Retinal pigment epithelial cell (primary cell): ENCODE measurements around the gene TRIM44.

Source experiments
- DNase-seq: peaks from one replicate; pipeline ENCODE4 v3.0.0-alpha.2; 2010; ENCODE audit warnings: low read depth
- H3K4me3 ChIP-seq: 2 replicates; pipeline ENCODE4 v1.5.1; 2011; ENCODE audit warnings: mild to moderate bottlenecking, low read length, control low read depth, moderate library complexity
- TF ChIP-seq, protein P1 (sequence below): conservative IDR thresholded peaks from 2 replicates; pipeline ENCODE4 v1.5.1; 2011; ENCODE audit warnings: low read depth, low read length, control low read depth, inconsistent platforms

Gene TRIM44

DNA sequence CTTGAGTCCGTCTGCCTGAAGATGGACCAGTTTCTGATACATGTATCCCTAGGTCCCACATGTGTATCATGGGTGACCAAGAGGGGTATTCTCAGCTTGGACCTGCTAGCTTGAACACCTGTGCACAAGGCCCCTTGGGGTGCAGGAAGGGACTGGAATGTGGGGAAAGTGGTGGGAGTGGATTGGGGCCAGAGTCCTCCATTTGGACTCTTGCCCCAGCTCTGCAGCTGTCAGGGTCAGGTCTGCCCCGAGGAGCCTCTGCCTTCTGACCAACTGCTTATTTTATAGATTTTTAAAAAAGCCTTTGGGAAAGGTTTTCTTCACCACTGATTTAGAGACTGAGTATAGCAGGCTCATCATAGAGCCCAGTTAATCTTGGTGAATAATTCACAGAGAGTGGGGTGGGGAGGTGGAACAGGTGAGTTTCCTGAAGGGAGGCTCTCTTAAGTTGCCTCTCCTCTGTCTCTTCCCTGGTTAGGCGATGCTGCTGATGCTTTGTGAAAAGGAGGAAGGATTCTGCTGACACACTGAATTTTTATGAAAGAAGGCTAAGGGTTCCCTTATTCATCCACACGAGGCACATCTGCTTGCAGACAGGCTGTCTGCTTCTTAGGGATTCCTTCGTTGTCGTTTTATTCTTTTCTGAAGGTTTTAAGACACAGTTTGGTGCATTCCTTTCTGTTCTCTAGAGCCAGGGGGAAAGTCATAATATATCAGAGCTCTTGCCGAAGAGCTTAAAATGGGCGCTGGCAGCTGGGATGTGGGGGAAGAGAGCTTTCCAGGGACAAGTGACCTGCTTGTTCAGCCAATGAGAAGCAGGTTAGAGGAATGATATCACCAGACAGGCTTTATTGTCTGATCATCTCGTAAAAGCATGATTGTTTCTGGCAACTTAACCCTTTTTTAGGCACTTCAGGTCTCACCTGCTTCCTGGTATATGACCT, 19.9 kb downstream of the TRIM44 start:
- H3K4me3 ChIP-seq: no peak overlapping the region
- TF ChIP-seq, protein P1, sequence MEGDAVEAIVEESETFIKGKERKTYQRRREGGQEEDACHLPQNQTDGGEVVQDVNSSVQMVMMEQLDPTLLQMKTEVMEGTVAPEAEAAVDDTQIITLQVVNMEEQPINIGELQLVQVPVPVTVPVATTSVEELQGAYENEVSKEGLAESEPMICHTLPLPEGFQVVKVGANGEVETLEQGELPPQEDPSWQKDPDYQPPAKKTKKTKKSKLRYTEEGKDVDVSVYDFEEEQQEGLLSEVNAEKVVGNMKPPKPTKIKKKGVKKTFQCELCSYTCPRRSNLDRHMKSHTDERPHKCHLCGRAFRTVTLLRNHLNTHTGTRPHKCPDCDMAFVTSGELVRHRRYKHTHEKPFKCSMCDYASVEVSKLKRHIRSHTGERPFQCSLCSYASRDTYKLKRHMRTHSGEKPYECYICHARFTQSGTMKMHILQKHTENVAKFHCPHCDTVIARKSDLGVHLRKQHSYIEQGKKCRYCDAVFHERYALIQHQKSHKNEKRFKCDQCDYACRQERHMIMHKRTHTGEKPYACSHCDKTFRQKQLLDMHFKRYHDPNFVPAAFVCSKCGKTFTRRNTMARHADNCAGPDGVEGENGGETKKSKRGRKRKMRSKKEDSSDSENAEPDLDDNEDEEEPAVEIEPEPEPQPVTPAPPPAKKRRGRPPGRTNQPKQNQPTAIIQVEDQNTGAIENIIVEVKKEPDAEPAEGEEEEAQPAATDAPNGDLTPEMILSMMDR: no peak
- DNase-seq: no peak

DNA sequence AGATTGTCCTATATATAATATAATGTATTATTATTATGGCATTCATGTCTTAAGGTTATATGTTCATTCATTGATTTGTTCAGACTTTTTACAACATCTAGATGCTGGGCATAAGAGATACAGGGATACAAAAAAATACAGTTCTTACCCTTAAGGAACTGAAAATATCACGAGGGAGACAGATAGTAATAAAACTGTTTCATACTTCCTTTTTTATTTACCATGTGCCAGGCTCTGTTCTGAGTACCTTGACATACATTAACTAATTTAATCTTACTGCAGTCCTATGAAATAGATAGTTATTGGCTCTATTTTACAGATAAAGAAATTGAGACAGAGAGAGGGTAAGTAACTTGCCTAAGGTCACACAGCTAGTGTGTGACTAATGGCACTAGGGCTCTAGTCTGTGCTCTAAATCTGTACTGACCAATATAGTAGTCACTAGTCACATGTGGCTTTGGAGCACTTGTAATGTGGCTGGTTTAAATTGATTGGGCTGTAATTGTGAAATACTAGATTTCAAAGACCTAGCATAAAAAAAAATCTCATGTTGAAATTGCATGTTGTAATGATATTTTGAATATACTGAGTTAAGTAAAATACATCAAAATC, 21.3 kb downstream of the TRIM44 start:
- TF ChIP-seq, protein P1: no peak
- H3K4me3 ChIP-seq: no peak overlapping the region
- no peak for DNase-seq

DNA sequence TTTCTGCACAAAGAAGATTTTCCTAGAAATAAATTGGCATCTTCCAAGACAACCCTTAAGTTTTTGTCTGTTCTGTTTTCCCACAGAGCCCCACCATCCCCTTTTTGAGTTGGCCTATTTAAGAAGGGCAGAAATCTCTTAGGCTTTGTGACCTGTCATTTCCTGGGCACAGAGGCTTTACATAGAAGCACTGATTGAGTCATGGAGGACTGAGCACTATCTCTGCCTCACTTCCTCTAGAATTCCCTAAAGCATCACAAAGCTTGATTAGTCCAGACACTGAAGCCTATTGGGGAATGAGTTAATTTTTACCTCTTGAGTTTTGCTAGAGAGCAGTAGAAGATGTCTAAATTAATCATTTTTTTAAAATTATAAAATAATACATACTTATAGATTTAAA, 25.4 kb downstream of the TRIM44 start:
- no peak overlapping the region for H3K4me3 ChIP-seq
- DNase-seq: no peak
- TF ChIP-seq, protein P1: no peak

DNA sequence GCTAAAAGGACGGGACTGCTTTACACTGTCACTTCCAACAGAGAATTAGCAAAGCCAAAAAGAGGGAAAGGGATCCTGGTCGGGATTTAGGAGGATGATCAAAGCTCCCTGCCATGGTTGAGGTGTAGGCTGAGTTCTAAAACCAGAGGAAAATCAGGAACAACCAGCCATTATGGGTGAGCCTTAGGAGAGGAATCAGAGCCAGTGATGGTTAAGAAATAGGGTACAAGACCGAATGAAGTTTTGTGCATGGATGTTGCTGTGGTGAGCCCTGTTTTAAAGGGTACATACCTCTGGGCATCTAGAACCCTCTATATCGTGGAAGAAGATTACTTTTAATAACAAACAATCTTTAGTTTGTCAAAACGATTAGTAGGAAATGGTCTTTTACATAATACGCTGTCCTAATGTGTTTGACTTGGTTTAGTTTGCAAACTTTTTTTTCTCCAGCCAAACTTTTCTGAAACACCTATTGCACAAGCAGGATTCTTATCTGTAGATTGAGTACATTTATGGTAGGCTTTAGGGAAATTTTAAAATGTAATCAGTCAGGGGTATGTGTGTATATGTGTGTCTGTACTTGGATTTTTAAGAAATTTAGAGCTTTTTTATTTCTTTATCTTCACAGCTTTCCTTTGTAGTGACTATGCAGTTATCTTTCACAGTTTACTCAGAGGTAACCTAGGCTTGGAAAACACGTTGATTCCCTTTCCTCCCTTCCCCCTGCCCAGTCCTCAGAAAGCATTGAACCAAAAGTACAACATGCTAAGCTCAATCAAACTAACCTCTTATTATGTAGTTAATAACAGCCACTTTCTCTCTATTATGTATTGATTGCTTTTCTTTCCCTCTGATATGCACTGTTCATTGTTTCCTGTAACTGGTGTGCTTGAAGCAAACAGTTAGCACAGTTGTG, 26.8 kb downstream of the TRIM44 start:
- no peak for DNase-seq
- TF ChIP-seq, protein P1: no peak
- H3K4me3 ChIP-seq: no peak overlapping the region

DNA sequence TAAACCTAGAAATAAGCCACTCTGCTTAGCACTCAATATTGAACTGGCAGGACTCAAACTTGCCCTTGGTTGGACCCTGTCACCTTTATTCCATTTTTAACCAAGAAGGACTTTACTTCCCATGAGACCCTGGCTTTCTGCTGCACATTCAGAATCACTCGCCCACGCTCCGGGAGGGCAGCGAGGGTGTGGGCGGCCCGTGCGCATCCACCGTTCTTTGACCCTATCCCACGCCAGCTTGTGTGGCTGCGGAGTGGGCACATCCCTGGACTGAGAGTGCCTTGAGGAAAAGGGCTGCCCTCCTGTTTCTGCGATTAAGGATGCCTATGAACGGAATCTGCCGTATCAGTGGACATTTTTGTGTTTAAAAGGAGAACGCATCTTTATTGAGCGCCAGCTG, 39.6 kb downstream of the TRIM44 start:
- DNase-seq: no peak
- H3K4me3 ChIP-seq: no peak overlapping the region
- TF ChIP-seq, protein P1: no peak

DNA sequence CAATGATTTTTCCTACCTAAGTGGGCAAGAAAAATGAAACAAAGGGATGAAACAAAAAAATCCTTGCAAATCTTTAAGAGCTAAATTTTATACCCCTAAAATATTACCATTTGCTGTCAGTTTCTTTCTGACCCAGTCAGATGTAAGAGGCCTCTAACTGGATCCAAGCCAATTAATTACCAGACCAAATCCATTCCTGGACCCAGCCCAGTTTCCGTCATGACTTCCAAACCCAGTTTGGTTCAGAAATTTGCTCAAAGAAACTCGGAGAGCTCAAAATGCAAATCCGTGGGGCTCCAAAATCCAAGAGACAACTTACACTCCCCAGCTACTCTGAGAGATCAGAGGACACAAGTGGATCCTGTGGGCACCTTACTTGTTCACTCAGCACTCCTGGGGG, 46.8 kb downstream of the TRIM44 start:
- DNase-seq: no peak
- TF ChIP-seq, protein P1: no peak
- H3K4me3 ChIP-seq: no peak overlapping the region
